NCI-H748 treated with DMSO at 0.1 percent for 48 hours (cell line): Measurements from ENCODE around the gene PARD3.

Experiments
- DNase-seq: peaks from one replicate; lab custom pipeline; 2025; lab: John Stamatoyannopoulos, UW

PARD3 gene

GRCh38 chr10:34156781-34157425, 658.2 kb downstream of the PARD3 start:
- DNase-seq, result no peak

GRCh38 chr10:34155812-34156211, 659.3 kb downstream of the PARD3 start:
- no peak for DNase-seq

- DNase-seq, result no peak
Observed at GRCh38 chr10:34154383-34154900, 660.7 kb downstream of the PARD3 start.

GRCh38 chr10:34153663-34154382, 661.3 kb downstream of the PARD3 start:
- no peak for DNase-seq

GRCh38 chr10:34152434-34152833, 662.7 kb downstream of the PARD3 start:
- DNase-seq, result no peak

GRCh38 chr10:34151931-34152330, 663.2 kb downstream of the PARD3 start:
- DNase-seq, result no peak

GRCh38 chr10:34151481-34151880, 663.6 kb downstream of the PARD3 start:
- no peak for DNase-seq

GRCh38 chr10:34150103-34150502, 665.0 kb downstream of the PARD3 start:
- no peak for DNase-seq

GRCh38 chr10:34148305-34148657, 666.8 kb downstream of the PARD3 start:
- no peak for DNase-seq

- no peak for DNase-seq
Observed at GRCh38 chr10:34147641-34148304, 667.3 kb downstream of the PARD3 start.

- no peak for DNase-seq
Observed at GRCh38 chr10:34145715-34146114, 669.4 kb downstream of the PARD3 start.

- no peak for DNase-seq
Observed at GRCh38 chr10:34143466-34143865, 671.6 kb downstream of the PARD3 start.

GRCh38 chr10:34141032-34141680, 673.9 kb downstream of the PARD3 start:
- DNase-seq, result no peak

- no peak for DNase-seq
Observed at GRCh38 chr10:34139559-34139958, 675.5 kb downstream of the PARD3 start.

GRCh38 chr10:34137955-34138354, 677.1 kb downstream of the PARD3 start:
- no peak for DNase-seq

GRCh38 chr10:34137201-34137600, 677.9 kb downstream of the PARD3 start:
- DNase-seq, result no peak

GRCh38 chr10:34135515-34135914, 679.6 kb downstream of the PARD3 start:
- DNase-seq, result no peak

GRCh38 chr10:34134602-34135001, 680.5 kb downstream of the PARD3 start:
- no peak for DNase-seq

- no peak for DNase-seq
Observed at GRCh38 chr10:34133406-34133805, 681.7 kb downstream of the PARD3 start.

GRCh38 chr10:34131152-34131551, 683.9 kb downstream of the PARD3 start:
- DNase-seq, result no peak

GRCh38 chr10:34127676-34128075, 687.4 kb downstream of the PARD3 start:
- no peak for DNase-seq

GRCh38 chr10:34126371-34127151, 688.5 kb downstream of the PARD3 start:
- DNase-seq, result no peak
